Posterior vena cava (tissue), 2 donors: ENCODE data around the gene CRYZ. TPM values are rescaled to one million over a fixed set of nuclear protein-coding genes. Genes with fewer than 3 reads are reported as not detected.
"Not testable (repeated sequence)": the region's sequence is repeated elsewhere in the genome, so short reads cannot be mapped to it uniquely, and the experiment has no call there.

Source experiments
- DNase-seq: peaks from one replicate; pipeline ENCODE4 v3.0.0-alpha.2; 2020; ENCODE audit warnings: low spot score
- intact Hi-C, 2 donors: fragments of 100-400 bp; cut with DNase I; formaldehyde crosslinking; loops; one replicate each; pipeline versions ENCODE4 v1.14.1 to v1.14.2; 2022 to 2023
- total RNA-seq, 2 donors: library from RNA; stranded (reverse); fragmentation: NEBNext Ultra II Directional; extraction: Animal tissue kit (Norgen Biotek cat#: 25700); gene quantifications; one replicate each; pipeline ENCODE4 v1.2.1, GENCODE V29; 2021
- donor health status: DM: yes; HTN: yes; CAD: no.
- donor health status: DM: yes; HTN: yes; CAD: no.

Gene CRYZ
- total RNA-seq, 2 donors from 2014 or later = 34.7 to 44.6 TPM

- intact Hi-C loops = no loop called here
Observed at GRCh38 chr1:74733604-74734484, 994 bp upstream of the CRYZ start.

GRCh38 chr1:74732071-74732946, 541 bp downstream of the CRYZ start:
- DNase-seq, intact Hi-C loops: not testable (repeated sequence)

More at GRCh38 chr1:74733604-74734484, 994 bp upstream of the CRYZ start:
- DNase-seq = no peak

- DNase-seq = no peak
Observed at GRCh38 chr1:74731399-74732052, 1.3 kb downstream of the CRYZ start.

GRCh38 chr1:74729741-74730478, 2.9 kb downstream of the CRYZ start:
- no peak for DNase-seq
- intact Hi-C loops = no loop called here

More at GRCh38 chr1:74731399-74732052, 1.3 kb downstream of the CRYZ start:
- intact Hi-C loops = no loop called here

- intact Hi-C loops = no loop called here
- no peak for DNase-seq
Observed at GRCh38 chr1:74728736-74729135, 4.1 kb downstream of the CRYZ start.

- intact Hi-C loops = no loop called here
- DNase-seq = no peak
Observed at GRCh38 chr1:74726063-74726462, 6.8 kb downstream of the CRYZ start.

- DNase-seq = no peak
- intact Hi-C loops = no loop called here
Observed at GRCh38 chr1:74717626-74718025, 15.2 kb downstream of the CRYZ start.

GRCh38 chr1:74716822-74717221, 16.0 kb downstream of the CRYZ start:
- intact Hi-C loops = no loop called here

GRCh38 chr1:74715806-74716205, 17.0 kb downstream of the CRYZ start:
- no peak for DNase-seq
- intact Hi-C loops = no loop called here

More at GRCh38 chr1:74716822-74717221, 16.0 kb downstream of the CRYZ start:
- no peak for DNase-seq

GRCh38 chr1:74715236-74715502, 17.7 kb downstream of the CRYZ start:
- no peak for DNase-seq
- intact Hi-C loops = no loop called here

GRCh38 chr1:74714429-74715235, 18.2 kb downstream of the CRYZ start:
- intact Hi-C loops = no loop called here
- DNase-seq = no peak

- no peak for DNase-seq
- intact Hi-C loops = no loop called here
Observed at GRCh38 chr1:74713849-74714248, 19.0 kb downstream of the CRYZ start.

- no peak for DNase-seq
- intact Hi-C loops = no loop called here
Observed at GRCh38 chr1:74712881-74713280, 20.0 kb downstream of the CRYZ start.

- DNase-seq = no peak
- intact Hi-C loops = no loop called here
Observed at GRCh38 chr1:74703386-74704182, 29.3 kb downstream of the CRYZ start.

- intact Hi-C loops = no loop called here
- DNase-seq = no peak
Observed at GRCh38 chr1:74699331-74699730, 33.5 kb downstream of the CRYZ start.

- DNase-seq = no peak
- intact Hi-C loops = no loop called here
Observed at GRCh38 chr1:74697832-74698231, 35.0 kb downstream of the CRYZ start.

GRCh38 chr1:74693473-74693872, 39.4 kb downstream of the CRYZ start:
- no peak for DNase-seq
- intact Hi-C loops = no loop called here

GRCh38 chr1:74690909-74691308, 41.9 kb downstream of the CRYZ start:
- intact Hi-C loops = no loop called here
- no peak for DNase-seq
